Hindlimb muscle (tissue), 1 donor: Measurements from ENCODE around the gene WIPF2. TPM values are rescaled to one million over a fixed set of nuclear protein-coding genes. Genes with fewer than 3 reads are reported as not detected.

Source experiments
- DNase-seq: peaks from one replicate; pipeline ENCODE4 v3.0.0-alpha.2; 2013
- polyA plus RNA-seq: library from polyadenylated mRNA; unstranded; fragments of 120-200 nt; gene quantifications from one replicate; pipeline ENCODE4 v1.2.1, GENCODE V29; 2013; ENCODE audit not compliant: insufficient read length

WIPF2 gene
- 16.6 TPM for polyA plus RNA-seq

GRCh38 chr17:40218740-40219593 lies at the start of gene WIPF2:
Gene WIPF2 (plus strand): TSS chr17:40219304. CDS start chr17:40256460, 37,156 bp downstream.
- peak; percentile 98 for DNase-seq

- no peak for DNase-seq
Observed at GRCh38 chr17:40170325-40170724, 48.8 kb upstream of the WIPF2 start.

GRCh38 chr17:40171750-40172149 lies 47.4 kb upstream of the WIPF2 start:
- no peak for DNase-seq

GRCh38 chr17:40173091-40173777 lies 45.9 kb upstream of the WIPF2 start:
- DNase-seq, result no peak

GRCh38 chr17:40173778-40174135 lies 45.3 kb upstream of the WIPF2 start:
- DNase-seq, result no peak

GRCh38 chr17:40174514-40174913 lies 44.6 kb upstream of the WIPF2 start:
- no peak for DNase-seq

- DNase-seq, result no peak
Observed at GRCh38 chr17:40175928-40176753, 43.0 kb upstream of the WIPF2 start.

- DNase-seq, result no peak
Observed at GRCh38 chr17:40176754-40177110, 42.4 kb upstream of the WIPF2 start.

GRCh38 chr17:40177275-40177874 lies 41.7 kb upstream of the WIPF2 start, which contains the start of gene RAPGEFL1:
Gene RAPGEFL1 (plus strand): TSS chr17:40177470. CDS start chr17:40177862, 392 bp downstream.
- peak; percentile 64 for DNase-seq

GRCh38 chr17:40178021-40178601 lies 41.0 kb upstream of the WIPF2 start:
- no peak for DNase-seq

- DNase-seq, result no peak
Observed at GRCh38 chr17:40178660-40179059, 40.4 kb upstream of the WIPF2 start.

- DNase-seq, result no peak
Observed at GRCh38 chr17:40179923-40180659, 39.0 kb upstream of the WIPF2 start.

GRCh38 chr17:40180694-40181093 lies 38.4 kb upstream of the WIPF2 start:
- no peak for DNase-seq

GRCh38 chr17:40181205-40181604 lies 37.9 kb upstream of the WIPF2 start:
- DNase-seq, result no peak

- no peak for DNase-seq
Observed at GRCh38 chr17:40182606-40183005, 36.5 kb upstream of the WIPF2 start.

- DNase-seq, result no peak
Observed at GRCh38 chr17:40187238-40187637, 31.9 kb upstream of the WIPF2 start.

- DNase-seq, result no peak
Observed at GRCh38 chr17:40188694-40189093, 30.4 kb upstream of the WIPF2 start.

GRCh38 chr17:40190197-40191021 lies 28.7 kb upstream of the WIPF2 start:
- DNase-seq, result no peak

- peak; percentile 61 for DNase-seq
Observed at GRCh38 chr17:40191237-40192208, 27.6 kb upstream of the WIPF2 start.
